HG02798 (cell line): ENCODE measurements around the gene THSD8.

Experiments used
- ATAC-seq: cut with Tn5 transposase; IDR thresholded peaks from one replicate; pipeline ENCODE4 v1.9.1; 2021; ENCODE audit warnings: mild to moderate bottlenecking; ENCODE audit not compliant: unreplicated experiment, poor library complexity

THSD8 gene

DNA sequence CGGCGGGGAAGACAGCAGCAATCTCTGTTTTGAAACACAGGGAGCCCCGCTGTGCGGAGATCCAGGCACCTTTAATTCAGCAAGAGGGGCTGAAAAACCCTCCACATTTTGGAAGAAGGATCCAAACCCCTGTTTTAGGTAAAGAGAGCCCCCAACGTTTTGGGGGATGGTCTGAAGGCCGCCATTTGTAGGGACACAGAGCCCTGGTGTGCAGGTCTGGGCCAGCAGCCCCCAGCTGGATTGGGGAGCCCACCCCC, 23.0 kb upstream of the THSD8 start:
- ATAC-seq = no peak

DNA sequence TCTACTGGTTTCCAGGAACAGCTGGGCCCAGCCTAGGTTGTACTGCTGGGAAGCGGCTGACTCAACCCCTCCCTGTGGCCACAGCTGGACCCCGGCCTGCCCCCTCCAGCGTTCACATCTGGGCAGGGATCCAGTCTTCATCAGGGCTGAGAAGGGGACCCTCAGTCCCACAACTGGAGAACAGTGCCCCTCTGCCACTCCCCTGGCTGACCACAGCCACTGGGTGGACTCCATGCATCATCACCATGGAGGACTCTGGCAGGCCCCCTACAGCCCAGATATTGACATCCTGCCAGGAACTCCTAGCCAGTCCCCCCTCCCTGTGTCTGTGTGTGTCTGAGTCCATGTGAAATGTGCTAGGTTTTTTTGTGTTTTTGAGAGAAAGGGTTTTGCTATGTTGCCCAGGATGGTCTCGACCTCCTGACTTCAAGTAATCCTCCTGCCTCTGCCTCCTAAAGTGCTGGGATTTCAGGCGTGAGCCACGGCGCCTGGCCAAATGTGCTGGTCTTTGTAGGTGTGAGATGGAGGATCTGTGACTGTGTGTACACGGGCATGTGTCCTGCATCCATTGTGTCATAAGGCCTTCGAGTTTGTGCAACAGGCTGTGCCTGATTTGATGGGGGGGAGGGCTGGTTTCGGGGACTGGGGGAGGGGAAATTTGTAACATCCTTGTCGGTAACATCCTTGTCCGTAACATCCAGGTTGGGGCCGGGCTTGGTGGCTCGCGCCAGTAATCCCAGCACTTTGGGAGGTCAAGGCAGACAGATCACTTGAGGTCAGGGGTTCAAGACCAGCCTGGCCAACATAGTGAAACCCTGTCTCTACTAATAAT, 22.5 kb upstream of the THSD8 start:
- ATAC-seq = no peak

DNA sequence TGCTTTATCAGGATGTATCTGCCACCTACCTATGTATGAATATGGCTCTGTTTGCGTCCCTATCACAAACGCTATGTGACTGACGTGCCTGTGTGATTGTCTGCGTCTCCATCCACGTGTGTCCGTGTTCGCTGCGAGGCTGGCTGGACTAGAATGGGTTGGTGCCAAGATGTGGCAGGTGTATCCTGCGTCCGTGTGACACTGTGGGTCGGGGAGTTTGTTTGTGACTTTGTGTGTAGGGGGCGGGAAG, 19.8 kb upstream of the THSD8 start:
- ATAC-seq = no peak

DNA sequence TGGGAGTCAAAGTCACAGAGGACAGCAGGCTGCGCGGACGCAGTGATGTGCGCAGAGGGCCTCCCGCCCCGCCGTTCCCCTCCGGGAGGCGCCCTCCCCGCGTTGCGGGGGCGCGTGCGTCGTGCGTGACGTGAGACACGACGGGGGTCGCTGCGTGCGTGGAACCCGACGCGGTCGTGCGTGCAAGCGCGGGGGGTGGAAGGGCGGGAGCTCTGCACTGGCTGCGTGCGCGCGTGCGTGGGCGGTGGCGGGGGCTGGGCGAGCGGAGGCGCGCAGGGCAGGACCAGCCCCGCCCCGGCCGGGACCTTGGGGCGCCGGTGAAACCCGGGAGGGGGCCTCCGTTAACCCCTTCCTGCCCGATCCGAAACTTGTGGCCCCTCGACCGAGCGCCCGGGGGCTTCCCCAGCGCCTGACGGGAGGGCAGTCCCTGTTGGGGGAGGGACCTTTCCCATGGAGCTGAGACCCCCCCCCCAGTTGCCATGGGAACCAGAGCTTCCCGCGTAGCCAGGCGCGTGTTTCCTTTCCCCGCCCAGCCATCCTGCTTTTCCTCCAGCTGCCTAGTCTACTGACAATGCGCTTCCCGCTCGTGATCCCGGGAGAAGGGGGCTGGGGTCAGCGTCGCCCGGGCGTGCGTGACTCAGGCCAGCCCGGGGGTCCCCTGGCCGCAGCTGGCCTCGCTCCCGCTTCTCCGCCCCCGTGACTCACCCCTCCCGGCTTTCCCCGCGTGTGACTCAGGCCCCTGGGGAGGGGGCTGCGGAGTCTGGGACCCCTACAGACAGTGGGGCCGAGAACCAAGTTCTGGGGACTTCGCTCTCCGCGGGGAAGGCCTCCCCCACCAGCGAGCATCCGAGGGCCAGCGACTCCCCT, 19.2 kb upstream of the THSD8 start:
- ATAC-seq = peak; percentile 63

DNA sequence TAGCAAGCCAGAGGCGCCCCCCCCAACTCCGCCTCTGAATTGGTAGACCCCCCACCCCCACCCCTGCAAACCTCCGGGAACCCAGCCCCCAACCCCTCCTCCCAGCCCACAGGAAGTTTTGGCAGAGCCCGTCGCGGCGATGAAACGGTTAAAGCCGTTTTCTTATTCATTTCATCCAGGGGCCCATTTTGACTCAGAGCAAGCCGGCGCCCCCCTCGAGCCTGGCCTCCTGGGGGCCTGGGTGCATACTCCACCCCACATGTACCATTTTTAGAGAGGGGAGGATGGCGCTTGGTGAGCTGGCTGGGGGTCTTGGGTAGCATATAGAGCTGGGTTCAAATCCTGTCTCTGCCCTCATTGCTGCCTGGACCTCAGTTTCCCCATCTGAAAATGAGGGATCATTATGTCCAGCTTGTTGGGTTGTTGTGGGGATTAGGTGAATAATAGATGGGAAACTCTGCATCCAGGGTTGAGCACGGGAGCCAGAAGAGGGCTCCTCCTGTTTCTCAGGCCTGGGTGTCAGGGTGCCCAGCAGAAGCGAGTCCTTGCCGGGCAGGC, 18.5 kb upstream of the THSD8 start:
- ATAC-seq = no peak

DNA sequence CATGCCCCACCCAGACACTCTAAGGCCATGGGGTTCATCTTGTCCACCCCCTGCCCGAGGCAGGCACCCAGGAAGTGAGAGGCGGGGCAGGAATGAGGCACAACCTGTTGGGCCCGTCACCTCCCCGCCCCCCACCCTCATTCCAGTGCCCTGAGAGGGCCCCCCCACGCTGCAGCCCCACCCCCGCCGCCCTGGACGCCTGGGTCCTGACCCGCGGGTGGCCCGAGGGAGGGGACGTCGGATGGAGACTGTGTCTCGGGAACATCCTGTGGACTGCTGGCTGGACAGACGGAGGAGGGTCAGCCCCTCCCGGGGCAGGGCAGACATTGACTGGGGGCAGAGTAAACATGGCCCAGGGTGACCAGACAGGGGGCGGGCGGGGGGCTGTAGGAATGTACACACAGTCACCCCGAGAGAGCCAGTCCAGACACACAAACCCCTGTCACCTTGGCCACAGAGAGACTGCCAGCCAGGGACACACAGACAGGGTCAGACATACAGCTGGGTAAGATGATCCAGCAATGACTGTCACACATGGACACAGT, 17.9 kb upstream of the THSD8 start:
- ATAC-seq = no peak

DNA sequence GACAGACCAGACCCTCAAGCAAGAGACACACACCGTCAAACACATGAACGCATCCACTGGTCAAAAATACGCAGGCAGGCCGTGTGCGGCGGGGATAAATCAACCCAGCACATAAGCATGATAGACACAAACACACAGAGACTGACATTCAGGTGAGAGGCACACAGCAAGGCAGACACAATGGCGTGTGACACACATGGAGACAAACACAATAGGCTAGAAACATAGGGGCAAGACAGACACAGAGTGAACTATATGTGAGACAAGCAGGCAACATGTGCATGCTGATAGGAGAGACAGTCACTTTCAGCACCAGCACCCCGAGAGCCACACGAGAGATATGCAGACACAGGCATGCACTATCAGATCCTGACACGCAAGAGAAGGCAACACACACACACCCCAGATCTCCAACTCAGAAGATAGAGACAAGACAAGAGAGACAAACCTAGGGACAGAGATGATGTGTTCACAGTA, 17.4 kb upstream of the THSD8 start:
- no peak for ATAC-seq

DNA sequence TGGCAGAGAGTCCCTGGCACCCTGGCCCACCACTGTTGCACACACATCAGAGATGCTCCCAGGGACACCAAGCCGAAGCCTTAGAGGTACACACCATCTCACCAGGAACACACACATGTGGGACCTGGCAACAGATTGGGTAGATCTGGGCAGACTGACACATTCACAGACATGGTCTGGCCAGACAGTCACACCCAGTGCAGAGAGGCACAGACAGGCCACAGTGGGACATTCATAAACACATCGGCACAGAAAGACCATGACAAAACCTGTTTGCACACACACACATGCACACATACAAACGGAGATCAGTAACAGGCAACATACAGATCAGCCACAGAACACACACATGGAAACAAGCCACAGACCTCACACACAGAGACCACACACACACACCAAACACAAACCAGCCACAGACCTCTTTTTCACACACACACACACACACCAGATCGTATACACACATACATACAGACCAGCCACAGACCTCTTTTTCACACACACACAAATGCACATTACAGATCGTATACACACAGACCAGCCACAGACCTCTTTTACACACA, 16.9 kb upstream of the THSD8 start:
- no peak for ATAC-seq

DNA sequence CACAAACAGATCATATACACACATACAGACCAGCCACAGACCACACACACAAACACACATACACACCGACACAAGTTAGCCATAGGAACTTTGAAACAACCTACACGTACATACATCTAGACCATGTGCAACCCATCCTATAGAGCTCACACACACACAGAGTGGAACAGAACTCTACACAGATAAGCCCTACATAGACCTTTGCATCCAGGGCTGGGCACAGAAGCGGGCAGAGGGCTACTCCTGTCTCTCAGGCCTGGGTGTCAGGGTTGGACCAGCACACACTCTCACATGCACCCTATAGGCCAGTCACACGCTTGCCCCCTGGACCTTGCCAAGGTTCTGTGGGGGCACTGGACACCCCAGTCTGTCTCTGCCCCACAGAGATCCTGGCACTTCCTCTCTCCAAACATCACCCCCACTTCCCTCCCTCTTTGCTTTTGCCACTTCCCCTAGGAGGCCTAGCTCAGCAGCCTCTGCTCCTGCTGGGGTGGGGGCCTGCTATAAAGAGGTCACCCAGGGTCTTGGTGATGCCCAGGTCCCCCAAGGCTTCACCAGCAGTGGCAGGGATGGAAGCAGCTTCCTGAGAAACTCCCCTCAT, 16.3 kb upstream of the THSD8 start:
- no peak for ATAC-seq

DNA sequence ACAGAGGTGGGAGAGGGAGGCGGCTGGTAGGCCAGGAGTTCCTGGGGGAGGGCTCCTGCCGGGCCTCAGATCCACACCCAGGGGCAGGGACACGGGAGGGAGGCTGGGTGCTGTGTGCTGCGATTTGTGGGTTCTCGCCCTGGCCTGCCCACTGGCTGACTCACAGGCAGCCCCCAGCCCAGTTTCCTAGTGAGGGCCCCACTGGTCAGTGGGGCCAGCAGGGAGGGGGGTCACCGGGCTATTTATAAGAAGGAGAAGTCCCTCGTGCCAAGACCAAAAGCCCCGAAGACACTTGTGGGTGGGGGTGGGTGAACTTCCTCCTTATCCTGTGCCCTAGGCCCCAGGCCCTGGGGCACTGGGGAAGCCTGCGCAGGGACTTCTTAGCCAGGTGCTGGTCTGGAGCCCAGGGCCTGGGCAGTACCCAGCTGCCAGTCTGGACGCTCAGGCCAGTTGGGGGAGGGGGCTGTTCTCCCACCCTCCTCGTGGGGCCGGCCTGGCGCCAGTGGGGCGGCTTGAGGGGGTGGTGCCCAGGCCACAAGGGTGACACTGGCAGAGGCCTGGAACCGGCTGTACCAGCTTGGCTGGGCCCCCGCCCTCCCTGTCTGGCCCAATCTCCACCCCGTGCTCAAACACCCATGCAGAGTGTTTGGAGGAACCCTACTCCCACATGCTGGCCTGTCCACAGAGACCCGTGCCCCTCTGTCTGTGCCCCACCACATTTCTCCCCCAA, 15.6 kb upstream of the THSD8 start:
- ATAC-seq = no peak

DNA sequence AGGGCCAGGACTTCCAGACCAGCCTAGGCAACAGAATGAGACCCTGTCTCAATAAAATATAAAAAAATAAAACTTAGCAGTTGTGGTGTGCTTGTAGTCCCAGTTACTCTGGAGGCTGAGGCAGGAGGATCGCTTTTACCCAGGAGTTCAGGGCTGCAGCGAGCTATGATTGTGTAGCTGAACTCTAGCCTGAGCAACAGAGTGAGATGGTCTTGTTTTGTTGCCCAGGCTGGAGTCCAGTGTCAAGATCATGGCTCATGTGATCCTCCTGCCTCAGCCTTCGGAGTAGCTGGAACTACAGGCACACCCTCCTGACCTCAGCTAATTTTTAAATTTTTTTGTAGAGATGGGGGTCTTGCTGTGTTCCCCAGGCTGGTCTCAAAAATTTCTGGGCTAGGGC, 14.9 kb upstream of the THSD8 start:
- ATAC-seq = no peak

DNA sequence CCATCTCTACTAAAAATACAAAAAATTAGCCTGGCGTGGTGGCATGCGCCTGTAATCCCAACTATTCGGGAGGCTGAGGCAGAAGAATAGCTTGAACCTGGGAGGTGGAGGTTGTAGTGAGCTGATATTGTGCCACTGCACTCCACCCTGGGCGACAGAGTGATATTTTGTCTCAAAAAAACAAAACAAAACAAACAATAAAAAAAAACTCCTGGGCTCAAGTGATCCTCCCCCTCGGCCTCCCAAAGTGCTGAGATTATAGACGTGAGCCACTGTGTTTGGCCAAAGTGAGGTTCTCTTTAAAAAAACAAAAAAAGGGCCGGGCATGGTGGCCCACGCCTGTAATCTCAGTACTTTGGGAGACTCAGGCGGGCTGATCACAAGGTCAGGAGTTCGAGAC, 14.4 kb upstream of the THSD8 start:
- no peak for ATAC-seq

DNA sequence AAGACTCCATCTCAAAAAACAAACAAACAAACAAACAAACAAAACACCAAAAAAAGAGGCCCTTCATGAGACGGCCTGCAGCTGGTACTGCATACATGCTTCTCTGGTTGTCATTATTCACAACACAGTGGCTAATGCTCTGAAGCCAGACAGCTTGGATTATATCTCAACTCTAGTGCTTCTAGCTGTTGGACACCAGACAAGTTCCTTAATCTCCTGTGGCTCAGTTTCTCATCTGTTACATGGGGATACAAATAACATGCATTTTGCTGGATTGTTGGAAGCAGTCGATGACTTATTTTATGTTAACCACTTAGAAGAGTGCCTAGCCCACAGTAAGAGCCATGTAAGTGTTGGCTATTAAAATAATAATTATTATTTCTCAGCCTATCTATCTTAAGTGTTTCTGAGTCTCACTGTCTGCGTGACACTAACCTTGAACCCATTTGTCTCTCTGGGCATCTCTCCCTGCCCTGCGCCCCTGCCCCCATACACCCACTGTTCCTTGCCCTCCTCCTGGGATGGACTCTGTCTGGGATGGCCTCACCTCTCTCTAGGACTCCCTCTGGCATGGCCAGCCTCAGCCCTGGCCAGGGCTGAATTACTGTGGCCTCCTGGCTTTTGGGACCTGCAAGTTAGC, 13.7 kb upstream of the THSD8 start:
- ATAC-seq = no peak

DNA sequence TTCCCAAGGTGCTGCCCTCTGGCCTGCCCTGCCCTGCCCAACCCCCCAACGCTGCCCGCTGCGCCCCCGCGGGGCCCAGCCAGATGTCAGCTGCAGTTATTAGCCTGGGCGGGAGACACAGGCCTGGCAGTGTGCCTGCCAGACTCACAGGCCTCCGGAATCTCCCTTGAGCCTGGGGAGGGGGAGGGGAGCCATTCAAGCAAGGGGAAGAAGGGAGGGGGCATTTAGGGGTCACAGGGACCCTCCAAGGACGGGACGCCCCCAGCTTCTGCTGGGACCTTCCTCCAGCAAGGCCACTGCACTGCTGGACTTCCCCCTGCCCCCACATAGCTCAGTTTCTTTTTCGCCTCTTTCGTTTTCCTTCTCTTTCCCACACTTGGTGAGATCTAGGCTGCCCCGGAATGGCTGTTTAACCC, 13.2 kb upstream of the THSD8 start:
- no peak for ATAC-seq

DNA sequence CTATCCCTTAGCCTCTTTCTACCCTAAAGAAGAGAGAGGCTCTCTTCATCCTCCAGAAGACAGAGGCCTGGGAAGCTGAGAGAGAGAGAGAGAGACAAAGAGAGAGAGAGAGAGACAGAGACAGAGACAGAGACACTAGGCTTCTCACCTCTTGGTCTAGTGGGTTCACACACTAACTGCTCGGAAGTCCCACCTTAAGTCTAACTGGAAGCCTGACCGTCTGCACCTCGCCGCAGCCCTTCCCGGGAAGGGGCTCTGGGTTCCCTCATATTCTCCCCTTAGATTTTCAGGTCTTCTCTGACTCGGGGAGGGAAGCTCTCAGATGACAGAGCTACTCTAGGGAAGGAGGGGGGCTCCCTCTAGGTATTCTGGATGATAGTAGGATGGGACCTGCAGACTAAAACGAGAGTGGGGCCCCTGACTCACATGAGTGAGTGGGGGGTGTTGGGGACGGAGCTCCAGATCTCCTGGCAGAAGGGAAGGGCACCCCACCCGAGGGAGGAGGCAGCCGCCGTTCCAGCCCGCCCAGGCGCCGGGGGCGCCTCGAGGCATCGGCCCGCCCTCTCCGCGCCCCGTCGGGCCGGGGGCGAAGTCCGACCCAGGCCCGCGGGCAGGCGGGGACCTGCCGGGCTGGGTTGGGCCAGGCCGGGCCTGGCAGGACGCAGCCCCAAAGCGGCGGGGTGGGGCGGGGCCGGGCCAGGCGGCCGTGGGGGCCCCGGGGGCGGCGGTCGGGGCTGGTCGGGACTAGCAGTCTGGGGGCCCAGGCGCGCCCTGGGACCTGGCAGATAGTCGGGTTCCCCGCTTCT, 12.6 kb upstream of the THSD8 start:
- no peak for ATAC-seq

DNA sequence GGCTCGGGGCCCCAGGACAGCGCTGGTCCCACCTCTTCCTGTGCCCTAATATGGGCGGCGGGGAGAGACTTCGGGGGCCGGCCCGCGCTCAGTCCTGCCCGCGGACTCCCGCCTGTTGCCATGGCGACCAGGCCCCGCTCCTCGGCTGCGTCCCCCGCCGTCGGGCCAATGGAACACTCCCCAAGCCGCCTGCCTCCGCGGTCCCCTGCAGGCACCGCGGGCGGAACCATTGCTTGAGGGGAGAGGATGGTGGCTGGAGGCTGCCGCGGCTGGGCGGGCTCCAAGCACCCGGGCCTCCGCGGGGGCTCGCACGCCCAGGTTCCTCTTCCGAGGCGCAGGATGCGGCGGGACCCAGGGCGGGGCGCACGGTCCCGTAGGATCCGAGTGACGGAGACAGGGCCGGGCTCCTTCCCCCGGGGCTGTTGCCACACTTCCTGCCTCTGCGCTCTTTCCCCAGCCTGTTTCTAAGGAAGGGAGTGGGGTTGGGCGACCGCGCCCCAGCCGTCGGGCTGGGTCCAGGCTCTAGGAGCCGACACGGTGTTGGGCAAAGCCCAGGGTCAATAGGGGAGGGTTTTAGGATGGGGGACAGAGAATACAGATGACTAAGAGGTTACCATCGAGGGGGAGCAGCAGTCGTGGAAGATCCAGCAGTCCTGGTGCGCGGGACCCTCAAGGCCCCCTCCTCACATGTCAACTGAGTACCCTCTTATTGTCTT, 11.8 kb upstream of the THSD8 start:
- peak; percentile 48 for ATAC-seq

DNA sequence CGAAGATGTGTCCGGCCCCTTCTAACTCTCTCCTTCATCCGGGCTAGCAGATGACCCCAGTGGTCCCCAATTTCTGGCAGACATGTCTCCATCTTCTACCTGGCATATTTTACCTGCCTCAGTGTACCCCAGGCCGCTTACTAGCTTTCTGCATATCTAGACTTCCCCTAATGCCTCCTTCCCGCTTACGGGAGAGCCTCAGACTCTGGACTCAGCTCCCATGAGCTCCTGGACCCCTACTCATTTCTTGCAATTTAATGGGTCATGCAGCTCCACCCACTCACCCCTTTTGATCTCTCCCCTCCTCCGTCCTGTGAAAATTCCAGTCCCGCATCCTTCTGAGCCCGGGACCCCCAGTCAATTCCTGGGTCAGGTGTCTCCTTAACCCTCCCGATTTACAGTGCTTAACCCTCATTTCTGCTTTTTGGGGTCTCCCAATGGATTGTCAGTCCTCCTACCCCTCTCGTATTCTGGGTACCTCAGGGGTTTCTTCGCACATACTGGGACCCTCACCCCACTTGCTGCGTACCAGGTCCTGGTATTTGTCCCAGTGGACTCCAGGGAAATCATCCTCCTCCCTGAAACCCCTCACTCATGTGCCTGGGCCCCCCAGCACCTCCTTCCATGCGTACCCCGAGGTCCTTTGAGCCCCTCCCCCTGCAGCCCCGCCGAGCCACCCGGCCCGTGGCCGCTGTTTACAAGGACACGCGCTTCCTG, 11.1 kb upstream of the THSD8 start:
- no peak for ATAC-seq
